Neural cell (in vitro differentiated cells): ENCODE data around the gene RBMS3. TPM values are rescaled to one million over a fixed set of nuclear protein-coding genes. Genes with fewer than 3 reads are reported as not detected.

Experiments
- H2AFZ ChIP-seq: fragments of 200-600, 300-800 bp; sonication (generic), shearing (Covaris generic); 2 replicates; pipeline ENCODE4 v1.6.0; 2014; ENCODE audit warnings: low read depth, mild to moderate bottlenecking, antibody characterized with exemption, low read length, moderate library complexity
- H3F3A ChIP-seq: fragments of 200-600 bp; shearing (Covaris generic); 2 replicates; pipeline ENCODE4 v1.6.1; 2016; ENCODE audit warnings: mild to moderate bottlenecking, moderate library complexity, mixed read lengths, antibody characterized with exemption, low read length; ENCODE audit not compliant: insufficient read depth, poor library complexity, severe bottlenecking
- H3K27ac ChIP-seq: fragments of 200-600, 300-800 bp; sonication (generic), shearing (Covaris generic); 2 replicates; pipeline ENCODE4 v1.5.1; 2014; ENCODE audit warnings: mild to moderate bottlenecking, low read length, moderate library complexity
- H3K27me3 ChIP-seq: fragments of 300-800, 200-600 bp; sonication (generic), shearing (Covaris generic); 2 replicates; pipeline ENCODE4 v1.6.0; 2014; ENCODE audit warnings: mild to moderate bottlenecking, low read depth, low read length, moderate library complexity; ENCODE audit not compliant: insufficient read depth
- H3K36me3 ChIP-seq: fragments of 300-800, 200-600 bp; sonication (generic), shearing (Covaris generic); 2 replicates; pipeline ENCODE4 v1.5.1; 2014; ENCODE audit warnings: mild to moderate bottlenecking, antibody characterized with exemption, low read length, moderate library complexity; ENCODE audit not compliant: insufficient read depth
- H3K4me2 ChIP-seq: fragments of 300-800, 200-600 bp; sonication (generic), shearing (Covaris generic); 2 replicates; pipeline ENCODE4 v1.6.0; 2014; ENCODE audit warnings: mild to moderate bottlenecking, low read length
- H3K4me3 ChIP-seq: fragments of 300-800, 200-600 bp; sonication (generic), shearing (Covaris generic); 2 replicates; pipeline ENCODE4 v1.5.1; 2014; ENCODE audit warnings: mild to moderate bottlenecking, low read length, moderate library complexity
- H3K79me2 ChIP-seq: fragments of 200-600 bp; shearing (Covaris generic); replicated peaks from 2 replicates; pipeline ENCODE4 v1.6.0; 2014; ENCODE audit warnings: mild to moderate bottlenecking, low read length, moderate library complexity; ENCODE audit not compliant: insufficient read depth
- H3K9ac ChIP-seq: fragments of 300-800, 200-600 bp; sonication (generic), shearing (Covaris generic); 2 replicates; pipeline ENCODE4 v1.6.1; 2016; ENCODE audit warnings: mild to moderate bottlenecking, low read length, mixed read lengths
- H3K9me2 ChIP-seq: fragments of 200-600 bp; shearing (Covaris generic); 2 replicates; pipeline ENCODE4 v1.6.1; 2016; ENCODE audit warnings: mild to moderate bottlenecking, low read length, mixed read lengths; ENCODE audit not compliant: insufficient read depth
- H3K9me3 ChIP-seq: fragments of 200-600, 300-800 bp; sonication (generic), shearing (Covaris generic); 2 replicates; pipeline ENCODE4 v1.6.1; 2016; ENCODE audit warnings: mild to moderate bottlenecking, mixed run types, low read length, moderate library complexity, mixed read lengths
- H4K20me1 ChIP-seq: fragments of 200-600 bp; shearing (Covaris generic); 2 replicates; pipeline ENCODE4 v1.6.1; 2016; ENCODE audit warnings: mild to moderate bottlenecking, mixed run types; ENCODE audit not compliant: insufficient read depth
- EP300 ChIP-seq: fragments of 450-650 bp; conservative IDR thresholded peaks from 2 replicates; pipeline ENCODE4 v1.6.1; 2014; ENCODE audit warnings: antibody characterized with exemption, mild to moderate bottlenecking, moderate library complexity; ENCODE audit not compliant: poor library complexity, severe bottlenecking
- EZH2 ChIP-seq: fragments of 200-600, 300-800 bp; shearing (Covaris generic), sonication (generic); IDR thresholded peaks from 2 replicates; pipeline ENCODE4 v1.6.1; 2014; ENCODE audit warnings: antibody characterized with exemption, low read length, borderline replicate concordance, mild to moderate bottlenecking; ENCODE audit not compliant: insufficient read depth, poor library complexity, severe bottlenecking
- MXI1 ChIP-seq: fragments of 450-650 bp; conservative IDR thresholded peaks from 2 replicates; pipeline ENCODE4 v1.6.1; 2014; ENCODE audit warnings: antibody characterized with exemption, mild to moderate bottlenecking; ENCODE audit not compliant: poor library complexity, severe bottlenecking
- POLR2AphosphoS5 ChIP-seq: IDR thresholded peaks from 2 replicates; pipeline ENCODE4 v1.6.1; 2012
- RAD21 ChIP-seq: fragments of 450-650 bp; conservative IDR thresholded peaks from 2 replicates; pipeline ENCODE4 v1.6.1; 2014; ENCODE audit warnings: antibody characterized with exemption, mild to moderate bottlenecking, moderate library complexity
- SMC3 ChIP-seq: fragments of 450-650 bp; conservative IDR thresholded peaks from 2 replicates; pipeline ENCODE4 v1.6.1; 2014; ENCODE audit warnings: antibody characterized with exemption, mild to moderate bottlenecking, moderate library complexity; ENCODE audit not compliant: poor library complexity
- TAF1 ChIP-seq: IDR thresholded peaks from 2 replicates; pipeline ENCODE4 v1.6.1; 2012; ENCODE audit warnings: low read depth
- polyA plus RNA-seq: library from polyadenylated mRNA; depleted of rRNA; stranded (reverse); fragments of >200 nt; gene quantifications from 2 replicates; pipeline ENCODE4 v1.2.3, GENCODE V29; 2014
- TF ChIP-seq, protein P1 (sequence below): fragments of 450-650 bp; IDR thresholded peaks from 2 replicates; pipeline ENCODE4 v1.5.1; 2014; ENCODE audit warnings: antibody characterized with exemption, mild to moderate bottlenecking, moderate library complexity; ENCODE audit not compliant: poor library complexity, severe bottlenecking
- TF ChIP-seq, protein P2 (sequence below): IDR thresholded peaks from 2 replicates; pipeline ENCODE4 v1.6.1; 2012; ENCODE audit warnings: borderline replicate concordance

Gene RBMS3
- polyA plus RNA-seq, 1 donor from 2014 or later = 0.53 TPM

DNA sequence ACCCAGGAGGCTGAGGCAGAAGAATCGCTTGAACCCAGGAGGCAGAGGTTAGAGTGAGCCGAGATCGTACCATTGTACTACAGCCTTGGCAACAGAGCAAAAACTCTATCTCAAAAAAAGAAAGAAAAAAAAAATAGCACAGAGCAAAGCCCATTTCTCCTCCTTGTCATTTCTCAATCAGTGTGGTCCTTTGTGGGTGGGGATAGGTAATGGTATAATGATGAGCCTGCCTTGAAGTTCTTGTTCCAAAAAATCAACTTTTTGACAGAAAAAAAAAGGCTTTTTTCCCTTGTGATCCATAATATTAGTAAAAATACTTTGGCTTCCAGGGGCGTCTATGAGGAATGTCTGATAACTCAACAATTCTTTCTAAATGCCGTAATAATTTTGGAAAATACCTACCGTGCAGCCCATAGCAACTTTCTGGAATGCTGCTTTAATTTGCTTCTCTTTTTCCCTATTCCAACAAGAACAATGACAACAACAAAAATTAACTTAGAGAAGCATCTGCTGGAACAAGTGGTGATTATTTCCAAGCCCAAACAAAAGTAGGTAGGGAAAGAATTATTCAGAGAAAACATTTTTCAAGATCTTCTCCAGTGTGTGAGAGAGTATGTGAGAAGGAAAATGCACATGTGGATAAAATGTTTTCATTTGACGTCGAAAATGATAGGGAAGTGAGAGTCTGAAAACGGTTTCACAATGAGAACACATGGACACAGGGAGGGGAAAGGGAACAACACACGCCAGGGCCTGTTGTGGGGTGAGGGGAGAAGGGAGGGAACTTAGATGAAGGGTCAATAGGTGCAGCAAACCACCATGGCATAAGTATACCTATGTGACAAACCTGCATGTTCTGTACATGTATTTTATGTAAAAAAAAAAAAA lies 337.8 kb downstream of the RBMS3 start:
- Histone ChIP-seq H2AFZ (no peak overlapping the region), H3K9me2 (no peaks in the 10 kb centered on the region), H3K9ac (no peak overlapping the region), H3K4me3 (no peak overlapping the region), H4K20me1 (no peaks in the 10 kb centered on the region), H3K9me3 (no peaks in the 10 kb centered on the region), H3K4me2 (no peak overlapping the region), H3F3A (no peaks in the 10 kb centered on the region), H3K27ac (no peak overlapping the region), H3K27me3 (no peaks in the 10 kb centered on the region), H3K36me3 (no peaks in the 10 kb centered on the region), H3K79me2 (no peaks in the 10 kb centered on the region)
- TF ChIP-seq SMC3 = no peak
- TF ChIP-seq, protein P1, sequence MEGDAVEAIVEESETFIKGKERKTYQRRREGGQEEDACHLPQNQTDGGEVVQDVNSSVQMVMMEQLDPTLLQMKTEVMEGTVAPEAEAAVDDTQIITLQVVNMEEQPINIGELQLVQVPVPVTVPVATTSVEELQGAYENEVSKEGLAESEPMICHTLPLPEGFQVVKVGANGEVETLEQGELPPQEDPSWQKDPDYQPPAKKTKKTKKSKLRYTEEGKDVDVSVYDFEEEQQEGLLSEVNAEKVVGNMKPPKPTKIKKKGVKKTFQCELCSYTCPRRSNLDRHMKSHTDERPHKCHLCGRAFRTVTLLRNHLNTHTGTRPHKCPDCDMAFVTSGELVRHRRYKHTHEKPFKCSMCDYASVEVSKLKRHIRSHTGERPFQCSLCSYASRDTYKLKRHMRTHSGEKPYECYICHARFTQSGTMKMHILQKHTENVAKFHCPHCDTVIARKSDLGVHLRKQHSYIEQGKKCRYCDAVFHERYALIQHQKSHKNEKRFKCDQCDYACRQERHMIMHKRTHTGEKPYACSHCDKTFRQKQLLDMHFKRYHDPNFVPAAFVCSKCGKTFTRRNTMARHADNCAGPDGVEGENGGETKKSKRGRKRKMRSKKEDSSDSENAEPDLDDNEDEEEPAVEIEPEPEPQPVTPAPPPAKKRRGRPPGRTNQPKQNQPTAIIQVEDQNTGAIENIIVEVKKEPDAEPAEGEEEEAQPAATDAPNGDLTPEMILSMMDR = no peak
- no peak for TF ChIP-seq TAF1
- no peak for TF ChIP-seq POLR2AphosphoS5
- TF ChIP-seq EP300 = no peak
- TF ChIP-seq EZH2 = no peak
- TF ChIP-seq RAD21 = no peak

GRCh38 chr3:29619676-29620075 lies 338.8 kb downstream of the RBMS3 start:
- no peak overlapping the region for H3K9ac ChIP-seq
- no peak for TF ChIP-seq RAD21
- TF ChIP-seq, protein P1 = no peak
- no peak for TF ChIP-seq TAF1
- TF ChIP-seq SMC3 = no peak
- no peak for TF ChIP-seq POLR2AphosphoS5
- no peak for TF ChIP-seq EZH2
- TF ChIP-seq MXI1 = no peak
- TF ChIP-seq EP300 = no peak
- TF ChIP-seq, protein P2, sequence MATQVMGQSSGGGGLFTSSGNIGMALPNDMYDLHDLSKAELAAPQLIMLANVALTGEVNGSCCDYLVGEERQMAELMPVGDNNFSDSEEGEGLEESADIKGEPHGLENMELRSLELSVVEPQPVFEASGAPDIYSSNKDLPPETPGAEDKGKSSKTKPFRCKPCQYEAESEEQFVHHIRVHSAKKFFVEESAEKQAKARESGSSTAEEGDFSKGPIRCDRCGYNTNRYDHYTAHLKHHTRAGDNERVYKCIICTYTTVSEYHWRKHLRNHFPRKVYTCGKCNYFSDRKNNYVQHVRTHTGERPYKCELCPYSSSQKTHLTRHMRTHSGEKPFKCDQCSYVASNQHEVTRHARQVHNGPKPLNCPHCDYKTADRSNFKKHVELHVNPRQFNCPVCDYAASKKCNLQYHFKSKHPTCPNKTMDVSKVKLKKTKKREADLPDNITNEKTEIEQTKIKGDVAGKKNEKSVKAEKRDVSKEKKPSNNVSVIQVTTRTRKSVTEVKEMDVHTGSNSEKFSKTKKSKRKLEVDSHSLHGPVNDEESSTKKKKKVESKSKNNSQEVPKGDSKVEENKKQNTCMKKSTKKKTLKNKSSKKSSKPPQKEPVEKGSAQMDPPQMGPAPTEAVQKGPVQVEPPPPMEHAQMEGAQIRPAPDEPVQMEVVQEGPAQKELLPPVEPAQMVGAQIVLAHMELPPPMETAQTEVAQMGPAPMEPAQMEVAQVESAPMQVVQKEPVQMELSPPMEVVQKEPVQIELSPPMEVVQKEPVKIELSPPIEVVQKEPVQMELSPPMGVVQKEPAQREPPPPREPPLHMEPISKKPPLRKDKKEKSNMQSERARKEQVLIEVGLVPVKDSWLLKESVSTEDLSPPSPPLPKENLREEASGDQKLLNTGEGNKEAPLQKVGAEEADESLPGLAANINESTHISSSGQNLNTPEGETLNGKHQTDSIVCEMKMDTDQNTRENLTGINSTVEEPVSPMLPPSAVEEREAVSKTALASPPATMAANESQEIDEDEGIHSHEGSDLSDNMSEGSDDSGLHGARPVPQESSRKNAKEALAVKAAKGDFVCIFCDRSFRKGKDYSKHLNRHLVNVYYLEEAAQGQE = no peak
- H3K27me3 ChIP-seq = no peaks in the 10 kb centered on the region
- H3K4me3 ChIP-seq = no peak overlapping the region
- no peaks in the 10 kb centered on the region for H3K79me2 ChIP-seq
- H2AFZ ChIP-seq = no peak overlapping the region
- H3F3A ChIP-seq = no peaks in the 10 kb centered on the region
- H3K36me3 ChIP-seq = no peaks in the 10 kb centered on the region
- no peaks in the 10 kb centered on the region for H3K9me3 ChIP-seq
- H3K27ac ChIP-seq = no peak overlapping the region
- no peaks in the 10 kb centered on the region for H4K20me1 ChIP-seq
- H3K9me2 ChIP-seq = no peaks in the 10 kb centered on the region
- H3K4me2 ChIP-seq = no peak overlapping the region
